Right atrium auricular region (tissue), 2 donors: ENCODE results near the gene HSPB6. TPM values are rescaled to one million over a fixed set of nuclear protein-coding genes. Genes with fewer than 3 reads are reported as not detected.

Experiments used
- DNase-seq: peaks from one replicate; pipeline ENCODE4 v3.0.0-alpha.2; 2019; ENCODE audit warnings: low spot score
- H3K27ac ChIP-seq, 2 donors: fragments of 200-600 bp; sonication (generic); 1 replicate in 1 of 2; 2 replicates in 1 of 2; pipeline ENCODE4 v1.5.1; 2016 to 2019
- H3K27me3 ChIP-seq, 2 donors: fragments of 200-600 bp; sonication (generic); one replicate each; pipeline versions ENCODE4 v1.5.1 to v1.6.0; 2017 to 2019
- H3K36me3 ChIP-seq: fragments of 200-600 bp; sonication (generic); one replicate; pipeline ENCODE4 v1.5.1; 2016
- H3K4me1 ChIP-seq, 2 donors: fragments of 200-600 bp; sonication (generic); one replicate each; pipeline versions ENCODE4 v1.5.1 to v1.6.0; 2017 to 2019
- H3K4me3 ChIP-seq, 2 donors: fragments of 200-600 bp; sonication (generic); 1 replicate in 1 of 2; 2 replicates in 1 of 2; pipeline ENCODE4 v1.5.1; 2017 to 2019; ENCODE audit warnings: mild to moderate bottlenecking in 1 of 2, moderate library complexity in 1 of 2
- H3K9me3 ChIP-seq, 2 donors: fragments of 200-600 bp; sonication (generic); one replicate each; pipeline ENCODE4 v1.5.1; 2019
- total RNA-seq, 2 donors: library from RNA; depleted of rRNA; stranded (reverse); fragments of >200 nt; gene quantifications; one replicate each; pipeline ENCODE4 v1.1.0, GENCODE V29; 2016
- TF ChIP-seq, protein P1 (sequence below), 2 donors: fragments of 200-600 bp; sonication (generic); IDR thresholded peaks; one replicate each; pipeline ENCODE4 v1.5.1; 2019; ENCODE audit warnings: antibody characterized with exemption in 2 of 2

The HSPB6 gene
- total RNA-seq, 2 donors from 2014 or later = 98.4 to 104 TPM

DNA sequence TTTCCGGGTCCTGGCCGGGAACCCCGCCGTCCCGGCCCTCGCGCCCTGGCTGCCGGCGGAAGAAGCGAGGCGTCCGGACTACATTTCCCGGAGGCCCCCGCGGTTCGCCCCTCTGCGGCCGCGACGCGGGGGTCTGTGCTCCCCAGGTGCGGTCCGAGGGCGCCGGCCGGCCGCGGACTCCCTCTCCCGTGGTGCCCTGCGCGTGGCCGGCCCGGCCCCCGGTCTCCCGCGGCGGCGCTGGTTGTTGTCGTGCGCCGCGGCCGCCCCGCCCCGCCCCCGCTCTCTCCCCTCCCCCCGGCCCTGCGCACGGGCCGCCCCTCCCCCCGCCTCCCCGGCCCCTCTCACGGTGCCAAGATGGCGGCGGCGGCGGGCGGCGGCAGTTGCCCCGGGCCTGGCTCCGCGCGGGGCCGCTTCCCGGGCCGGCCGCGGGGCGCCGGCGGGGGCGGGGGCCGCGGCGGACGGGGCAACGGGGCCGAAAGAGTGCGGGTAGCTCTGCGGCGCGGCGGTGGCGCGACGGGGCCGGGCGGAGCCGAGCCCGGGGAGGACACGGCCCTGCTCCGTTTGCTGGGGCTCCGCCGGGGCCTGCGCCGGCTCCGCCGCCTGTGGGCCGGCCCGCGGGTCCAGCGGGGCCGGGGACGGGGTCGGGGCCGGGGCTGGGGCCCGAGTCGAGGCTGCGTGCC, 39.0 kb downstream of the HSPB6 start, which contains the start of gene KMT2B:
KMT2B (plus strand) TSS at position 339 of the 680 bp plus-strand sequence; CDS start at position 355, 16 bp downstream.
- H3K27ac ChIP-seq = peak within 1 kb of the TSS; percentile 87 to 93
- peaks cover 27% of the 10 kb centered on the region for H3K36me3 ChIP-seq
- no peaks in the 10 kb centered on the region for H3K9me3 ChIP-seq
- H3K27me3 ChIP-seq = no peaks in the 10 kb centered on the region
- DNase-seq = no peak
- H3K4me3 ChIP-seq = peak within 1 kb of the TSS; percentile 73 to 88
- TF ChIP-seq, protein P1, sequence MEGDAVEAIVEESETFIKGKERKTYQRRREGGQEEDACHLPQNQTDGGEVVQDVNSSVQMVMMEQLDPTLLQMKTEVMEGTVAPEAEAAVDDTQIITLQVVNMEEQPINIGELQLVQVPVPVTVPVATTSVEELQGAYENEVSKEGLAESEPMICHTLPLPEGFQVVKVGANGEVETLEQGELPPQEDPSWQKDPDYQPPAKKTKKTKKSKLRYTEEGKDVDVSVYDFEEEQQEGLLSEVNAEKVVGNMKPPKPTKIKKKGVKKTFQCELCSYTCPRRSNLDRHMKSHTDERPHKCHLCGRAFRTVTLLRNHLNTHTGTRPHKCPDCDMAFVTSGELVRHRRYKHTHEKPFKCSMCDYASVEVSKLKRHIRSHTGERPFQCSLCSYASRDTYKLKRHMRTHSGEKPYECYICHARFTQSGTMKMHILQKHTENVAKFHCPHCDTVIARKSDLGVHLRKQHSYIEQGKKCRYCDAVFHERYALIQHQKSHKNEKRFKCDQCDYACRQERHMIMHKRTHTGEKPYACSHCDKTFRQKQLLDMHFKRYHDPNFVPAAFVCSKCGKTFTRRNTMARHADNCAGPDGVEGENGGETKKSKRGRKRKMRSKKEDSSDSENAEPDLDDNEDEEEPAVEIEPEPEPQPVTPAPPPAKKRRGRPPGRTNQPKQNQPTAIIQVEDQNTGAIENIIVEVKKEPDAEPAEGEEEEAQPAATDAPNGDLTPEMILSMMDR (IDR thresholded peaks at IDR 0.05) = no peak
- peaks cover 0 to 30% of the 10 kb centered on the region in 2 donors for H3K4me1 ChIP-seq

DNA sequence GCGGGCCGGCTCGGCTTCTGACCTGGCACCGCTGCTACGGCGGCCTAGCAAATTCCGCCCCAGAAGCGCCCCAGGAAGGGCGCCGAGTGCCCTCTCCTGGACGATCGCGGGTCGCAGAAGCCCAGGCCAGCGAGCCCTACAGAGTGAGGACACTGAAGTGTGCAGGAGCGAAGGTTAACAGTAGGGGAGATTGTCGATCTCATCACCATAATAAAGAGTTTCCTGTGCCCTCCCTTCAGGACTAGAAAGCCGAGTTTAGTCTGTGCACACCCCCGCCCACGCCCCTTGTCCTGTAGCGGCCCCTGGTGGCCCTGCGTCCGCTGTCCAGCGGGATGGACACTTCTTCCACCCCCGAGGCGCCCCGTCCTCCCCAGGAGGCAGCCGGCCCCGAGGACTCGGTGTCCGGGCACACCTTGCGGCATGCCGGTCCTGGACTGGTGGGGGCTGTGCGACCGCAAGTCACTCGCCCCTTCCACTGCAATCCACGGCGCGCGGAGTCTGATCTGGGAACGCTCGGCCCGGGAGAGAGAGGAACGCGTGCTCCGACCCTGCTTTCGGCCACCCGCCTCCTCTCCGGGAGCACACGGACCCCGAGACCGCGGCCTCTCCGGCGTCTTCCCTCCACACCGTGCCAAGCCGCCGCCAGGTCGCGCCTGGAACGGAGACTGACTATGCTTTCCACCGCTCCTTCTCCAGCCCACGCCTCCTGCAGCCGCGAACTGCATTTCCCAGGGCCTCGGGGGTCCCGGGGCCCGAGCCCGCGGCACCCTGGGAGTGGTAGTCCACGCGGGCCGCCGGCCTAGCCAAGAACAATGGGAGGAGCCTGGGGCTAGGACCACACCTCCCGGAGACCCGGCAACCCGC, 39.8 kb downstream of the HSPB6 start:
- H3K36me3 ChIP-seq = peaks cover 20% of the 10 kb centered on the region
- TF ChIP-seq, protein P1 (IDR thresholded peaks at IDR 0.05) = peak; percentile 86 to 94
- peaks cover 0 to 30% of the 10 kb centered on the region in 2 donors for H3K4me1 ChIP-seq
- peak overlapping the region; percentile 73 to 77 for H3K4me3 ChIP-seq
- peak; percentile 94 for DNase-seq
- no peaks in the 10 kb centered on the region for H3K27me3 ChIP-seq
- H3K9me3 ChIP-seq = no peaks in the 10 kb centered on the region
- H3K27ac ChIP-seq = peak overlapping the region; percentile 87 to 93

DNA sequence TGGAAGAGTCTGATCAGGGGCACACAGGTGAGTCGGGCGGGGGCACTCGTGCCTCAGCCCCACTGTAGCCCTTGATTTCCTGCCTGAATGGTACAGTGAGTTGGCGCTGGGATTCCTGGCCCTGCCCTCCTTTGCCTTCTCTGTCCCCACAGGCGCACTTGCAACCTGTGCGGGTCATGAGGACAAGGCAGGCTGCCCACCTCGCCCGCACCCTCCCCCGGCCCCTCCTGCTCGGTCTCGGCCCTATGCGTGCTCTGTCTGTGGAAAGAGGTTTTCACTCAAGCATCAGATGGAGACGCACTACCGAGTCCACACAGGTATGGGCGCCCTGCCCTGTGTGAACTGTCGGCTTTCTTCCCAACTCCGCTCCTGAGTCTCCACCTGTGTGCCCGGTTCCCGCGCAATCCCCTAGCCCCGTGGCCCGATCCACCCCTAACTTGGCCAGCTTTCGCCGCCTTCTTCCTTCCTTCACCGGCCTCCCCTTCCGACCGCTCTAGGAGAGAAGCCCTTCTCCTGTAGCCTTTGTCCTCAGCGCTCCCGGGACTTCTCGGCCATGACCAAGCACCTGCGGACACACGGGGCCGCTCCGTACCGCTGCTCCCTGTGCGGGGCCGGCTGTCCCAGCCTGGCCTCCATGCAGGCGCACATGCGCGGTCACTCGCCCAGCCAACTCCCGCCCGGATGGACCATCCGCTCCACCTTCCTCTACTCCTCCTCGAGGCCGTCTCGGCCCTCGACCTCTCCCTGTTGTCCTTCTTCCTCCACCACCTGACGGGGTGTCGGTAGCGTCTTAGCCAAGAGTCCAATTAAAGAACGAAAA, 40.6 kb downstream of the HSPB6 start:
- Histone ChIP-seq H3K9me3 (no peaks in the 10 kb centered on the region), H3K27ac (peak overlapping the region; percentile 87 to 93), H3K36me3 (peaks cover 13% of the 10 kb centered on the region), H3K4me1 (peaks cover 0 to 30% of the 10 kb centered on the region in 2 donors), H3K27me3 (no peaks in the 10 kb centered on the region), H3K4me3 (peak overlapping the region; percentile 73 to 77)
- peak; percentile 69 for DNase-seq
- TF ChIP-seq, protein P1 (IDR thresholded peaks at IDR 0.05) = no peak

DNA sequence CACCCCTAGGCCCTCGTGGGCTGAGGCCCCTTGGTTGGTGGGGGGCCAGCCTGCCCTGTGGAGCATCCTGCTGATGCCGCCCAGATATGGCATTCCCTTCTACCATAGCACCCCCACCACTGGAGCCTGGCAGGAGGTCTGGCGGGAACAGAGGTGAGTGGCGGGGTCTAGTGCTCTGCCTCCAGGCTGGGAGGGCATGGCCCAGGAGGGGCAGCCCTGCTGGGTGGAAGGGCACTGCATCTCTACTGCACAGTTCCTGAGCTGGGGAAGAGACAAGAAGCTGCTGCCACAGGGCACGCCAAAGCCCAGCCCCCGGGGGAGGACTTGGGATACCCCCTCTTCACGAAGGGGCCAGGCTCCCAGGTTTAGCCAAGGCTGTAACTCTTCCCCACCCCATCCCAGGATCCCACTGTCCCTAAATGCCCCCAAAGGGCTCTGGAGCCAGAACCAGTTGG, 41.4 kb downstream of the HSPB6 start:
- peaks cover 0 to 30% of the 10 kb centered on the region in 2 donors for H3K4me1 ChIP-seq
- H3K36me3 ChIP-seq = peaks cover 7% of the 10 kb centered on the region
- no peaks in the 10 kb centered on the region for H3K9me3 ChIP-seq
- TF ChIP-seq, protein P1 (IDR thresholded peaks at IDR 0.05) = no peak
- no peak overlapping the region for H3K27ac ChIP-seq
- DNase-seq = no peak
- no peak overlapping the region for H3K4me3 ChIP-seq
- no peaks in the 10 kb centered on the region for H3K27me3 ChIP-seq

DNA sequence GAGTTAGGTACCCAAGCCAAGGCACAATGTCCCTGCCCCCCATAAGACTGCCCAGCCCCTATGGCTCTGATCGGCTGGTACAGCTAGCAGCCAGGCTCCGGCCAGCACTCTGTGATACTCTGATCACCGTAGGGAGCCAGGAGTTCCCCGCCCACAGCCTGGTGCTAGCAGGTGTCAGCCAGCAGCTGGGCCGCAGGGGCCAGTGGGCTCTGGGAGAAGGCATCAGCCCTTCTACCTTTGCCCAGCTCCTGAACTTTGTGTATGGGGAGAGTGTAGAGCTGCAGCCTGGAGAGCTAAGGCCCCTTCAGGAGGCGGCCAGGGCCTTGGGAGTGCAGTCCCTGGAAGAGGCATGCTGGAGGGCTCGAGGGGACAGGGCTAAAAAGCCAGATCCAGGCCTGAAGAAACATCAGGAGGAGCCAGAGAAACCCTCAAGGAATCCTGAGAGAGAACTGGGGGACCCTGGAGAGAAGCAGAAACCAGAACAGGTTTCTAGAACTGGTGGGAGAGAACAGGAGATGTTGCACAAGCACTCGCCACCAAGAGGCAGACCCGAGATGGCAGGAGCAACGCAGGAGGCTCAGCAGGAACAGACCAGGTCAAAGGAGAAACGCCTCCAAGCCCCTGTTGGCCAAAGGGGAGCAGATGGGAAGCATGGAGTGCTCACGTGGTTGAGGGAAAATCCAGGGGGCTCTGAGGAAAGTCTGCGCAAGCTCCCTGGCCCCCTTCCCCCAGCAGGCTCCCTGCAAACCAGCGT, 42.1 kb downstream of the HSPB6 start:
- Histone ChIP-seq H3K27me3 (no peaks in the 10 kb centered on the region), H3K36me3 (peaks cover 2% of the 10 kb centered on the region), H3K4me1 (peaks cover 0 to 26% of the 10 kb centered on the region in 2 donors), H3K9me3 (no peaks in the 10 kb centered on the region), H3K4me3 (no peak overlapping the region), H3K27ac (no peak overlapping the region)
- no peak for DNase-seq
- TF ChIP-seq, protein P1 (IDR thresholded peaks at IDR 0.05) = no peak
